C4-2B (cell line): Measurements from ENCODE around the gene TACO1.

Experiments
- H3K27ac ChIP-seq: fragments of 450-650 bp; 2 replicates; pipeline ENCODE4 v1.5.1; 2017
- ZFX ChIP-seq: fragments of 450-650 bp; IDR thresholded peaks from 2 replicates; pipeline ENCODE4 v1.6.1; 2017
- TF ChIP-seq, protein P1 (sequence below): fragments of 450-650 bp; conservative IDR thresholded peaks from 2 replicates; pipeline ENCODE4 v1.5.1; 2017; ENCODE audit warnings: mild to moderate bottlenecking

TACO1 gene

DNA sequence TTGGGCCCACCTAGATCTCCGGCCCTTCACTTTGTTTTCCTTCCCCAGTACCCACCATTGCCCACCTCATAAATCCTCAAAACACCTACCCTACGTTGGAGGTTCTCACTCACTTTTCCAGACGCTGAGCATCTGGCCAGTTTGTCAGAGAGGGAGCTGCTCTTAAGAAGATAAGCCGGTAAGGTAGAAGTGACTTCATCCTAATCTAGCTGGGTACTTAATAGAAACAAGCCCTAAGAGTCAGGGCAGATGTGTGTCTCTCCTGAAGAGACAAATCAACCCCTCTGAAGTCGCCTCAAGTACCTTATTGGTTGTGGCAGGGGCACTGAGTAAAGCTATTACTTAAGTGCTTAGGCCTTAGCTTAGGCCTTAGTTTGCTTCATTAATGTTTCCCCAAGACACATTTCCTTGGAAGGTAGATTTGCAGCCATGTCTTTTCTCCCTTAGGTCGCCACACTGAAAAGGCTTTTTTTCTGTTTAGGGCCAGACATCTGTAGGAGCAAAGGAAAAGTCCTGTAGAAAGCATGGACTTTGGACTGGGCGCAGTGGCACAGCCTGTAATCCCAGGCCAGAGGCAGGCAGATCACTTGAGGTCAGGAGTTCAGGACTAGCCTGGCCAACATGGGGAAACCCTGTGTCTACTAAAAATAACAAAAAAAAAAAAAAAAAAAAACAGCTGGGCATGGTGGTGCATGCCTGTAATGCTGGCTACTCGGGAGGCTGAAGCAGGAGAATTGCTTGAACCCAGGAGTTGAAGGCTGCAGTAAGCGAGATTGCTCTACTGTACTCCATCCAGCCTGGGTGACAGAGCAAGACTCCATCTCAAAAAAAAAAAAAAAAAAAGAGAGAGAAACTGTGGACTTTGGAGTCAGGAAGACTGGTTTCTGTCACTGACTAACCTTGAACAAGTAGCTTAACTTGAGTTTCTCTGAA lies 1.0 kb downstream of the TACO1 start:
- TF ChIP-seq ZFX, result no peak
- TF ChIP-seq, protein P1, sequence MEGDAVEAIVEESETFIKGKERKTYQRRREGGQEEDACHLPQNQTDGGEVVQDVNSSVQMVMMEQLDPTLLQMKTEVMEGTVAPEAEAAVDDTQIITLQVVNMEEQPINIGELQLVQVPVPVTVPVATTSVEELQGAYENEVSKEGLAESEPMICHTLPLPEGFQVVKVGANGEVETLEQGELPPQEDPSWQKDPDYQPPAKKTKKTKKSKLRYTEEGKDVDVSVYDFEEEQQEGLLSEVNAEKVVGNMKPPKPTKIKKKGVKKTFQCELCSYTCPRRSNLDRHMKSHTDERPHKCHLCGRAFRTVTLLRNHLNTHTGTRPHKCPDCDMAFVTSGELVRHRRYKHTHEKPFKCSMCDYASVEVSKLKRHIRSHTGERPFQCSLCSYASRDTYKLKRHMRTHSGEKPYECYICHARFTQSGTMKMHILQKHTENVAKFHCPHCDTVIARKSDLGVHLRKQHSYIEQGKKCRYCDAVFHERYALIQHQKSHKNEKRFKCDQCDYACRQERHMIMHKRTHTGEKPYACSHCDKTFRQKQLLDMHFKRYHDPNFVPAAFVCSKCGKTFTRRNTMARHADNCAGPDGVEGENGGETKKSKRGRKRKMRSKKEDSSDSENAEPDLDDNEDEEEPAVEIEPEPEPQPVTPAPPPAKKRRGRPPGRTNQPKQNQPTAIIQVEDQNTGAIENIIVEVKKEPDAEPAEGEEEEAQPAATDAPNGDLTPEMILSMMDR, result no peak
- H3K27ac ChIP-seq, result peak overlapping the region; percentile 93

DNA sequence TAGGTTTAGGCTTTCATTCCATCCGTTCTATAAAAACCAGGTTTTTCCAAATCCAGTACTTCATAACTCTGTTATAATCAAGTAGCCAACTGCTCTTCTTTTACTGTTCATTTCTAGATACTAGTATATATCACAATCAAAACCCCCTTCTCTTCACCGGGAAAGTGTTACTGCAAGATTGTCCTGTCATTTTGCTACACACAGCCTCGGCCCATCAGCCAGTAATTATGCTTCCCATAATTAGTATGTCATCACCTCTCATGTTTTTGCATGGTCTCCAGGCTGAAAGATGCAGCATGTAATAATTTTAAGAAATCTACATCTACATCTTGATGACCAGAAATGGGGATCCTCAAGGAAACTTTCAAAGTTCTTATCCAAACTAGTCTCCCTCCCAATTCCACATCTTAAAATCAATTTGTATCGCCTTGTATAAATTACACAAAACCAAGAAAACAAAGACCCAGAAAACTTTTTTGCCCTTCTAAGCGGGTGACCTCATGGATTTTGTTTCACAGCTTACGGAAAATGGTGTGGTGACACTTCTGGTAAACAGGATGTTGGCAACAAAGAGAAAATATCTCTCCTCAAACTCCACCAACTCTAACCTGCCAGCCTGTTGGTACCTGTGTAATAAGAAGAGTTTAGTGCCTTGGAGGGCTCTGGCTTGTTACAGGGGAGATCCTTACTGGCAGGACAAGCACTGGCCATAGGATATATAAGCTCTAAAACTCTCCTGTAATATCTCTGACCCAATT lies 9.3 kb downstream of the TACO1 start:
- TF ChIP-seq, protein P1, result no peak
- no peak for TF ChIP-seq ZFX
- no peak overlapping the region for H3K27ac ChIP-seq

DNA sequence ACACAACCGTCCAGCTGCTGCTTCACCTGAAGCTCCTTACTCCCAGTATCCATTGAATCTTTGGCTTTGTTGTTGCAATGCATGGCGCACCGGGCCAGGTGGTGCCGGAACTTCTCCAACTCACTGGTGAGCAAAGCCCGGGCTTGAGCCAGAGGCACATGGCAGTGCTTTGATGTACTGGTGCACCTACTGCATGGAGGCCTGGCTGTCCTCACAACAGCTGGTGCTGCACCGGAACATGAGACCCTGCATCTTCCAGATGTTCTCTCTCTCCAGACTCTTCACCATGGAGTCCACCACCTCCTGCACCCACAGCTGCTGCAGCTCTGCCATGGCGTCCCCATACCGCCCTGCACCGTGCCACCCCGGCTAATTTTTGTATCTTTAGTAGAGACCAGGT lies 10.2 kb downstream of the TACO1 start:
- TF ChIP-seq, protein P1, result no peak
- no peak for TF ChIP-seq ZFX
- H3K27ac ChIP-seq, result no peak overlapping the region

DNA sequence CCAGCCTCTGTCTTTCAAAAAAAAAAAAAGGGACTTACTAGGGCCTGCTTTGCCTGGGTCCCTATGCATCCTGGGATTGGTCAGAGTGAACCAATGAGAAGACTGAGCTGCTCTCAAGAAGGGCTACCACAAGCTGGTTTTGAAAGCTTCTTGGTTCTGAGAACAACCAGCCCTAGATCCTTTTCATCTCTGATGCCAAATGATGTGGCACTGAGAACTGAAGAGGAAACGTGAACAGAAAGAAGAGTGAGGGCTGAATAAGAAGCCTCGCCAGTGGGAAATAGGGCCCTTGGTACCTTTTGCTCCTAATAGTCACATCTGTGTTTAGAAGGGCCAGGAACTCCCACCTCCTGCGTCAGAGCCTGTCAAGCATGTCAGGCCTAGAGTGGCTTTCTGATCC lies 10.7 kb downstream of the TACO1 start:
- TF ChIP-seq ZFX, result no peak
- TF ChIP-seq, protein P1, result no peak

DNA sequence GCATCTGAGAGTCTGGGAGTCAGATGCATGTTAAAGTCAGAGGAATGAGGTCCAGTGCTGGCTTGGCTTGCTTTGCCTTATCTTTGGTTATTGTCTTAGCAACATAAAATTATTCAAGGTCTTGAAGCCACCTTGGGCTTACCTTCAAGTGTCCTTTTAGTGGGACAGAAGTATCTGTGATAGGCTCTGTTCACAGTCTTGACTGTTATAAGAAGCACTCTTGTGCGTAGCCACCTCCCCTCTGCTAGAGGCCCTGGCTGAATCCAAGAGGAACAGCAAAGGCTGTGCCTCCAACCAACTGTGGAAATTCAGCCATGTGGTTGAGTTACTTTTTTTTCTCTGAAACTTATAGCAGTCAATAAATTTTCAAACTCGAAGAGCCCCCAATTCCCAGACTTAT lies 13.0 kb downstream of the TACO1 start:
- no peak overlapping the region for H3K27ac ChIP-seq
- no peak for TF ChIP-seq ZFX
- TF ChIP-seq, protein P1, result no peak

More for the DNA sequence above, 10.7 kb downstream of the TACO1 start:
- H3K27ac ChIP-seq, result no peak overlapping the region

DNA sequence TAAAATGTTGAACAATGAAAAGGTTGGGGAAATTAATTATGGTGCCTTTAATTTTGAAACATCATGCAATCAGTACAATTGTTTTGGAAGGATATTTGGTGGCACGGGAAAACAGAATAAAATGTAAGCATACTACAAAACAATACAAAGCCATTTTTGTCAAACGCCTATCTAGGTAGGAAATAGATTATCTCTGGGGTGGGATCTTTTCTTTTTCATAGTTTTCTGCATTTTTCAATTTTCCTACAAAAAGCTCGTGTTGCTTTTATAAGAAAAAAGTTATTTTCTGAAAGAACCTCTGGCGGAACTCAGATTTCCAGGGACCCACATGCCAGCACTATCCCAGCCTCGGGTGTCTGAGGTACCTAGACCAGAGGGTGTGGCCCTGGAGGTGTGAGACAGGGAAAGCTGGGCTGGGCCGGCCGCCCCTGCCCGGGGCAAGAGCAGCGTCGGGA lies 20.6 kb downstream of the TACO1 start:
- H3K27ac ChIP-seq, result peak overlapping the region; percentile 70
- no peak for TF ChIP-seq ZFX
- TF ChIP-seq, protein P1, result no peak
